ENCODE results near the gene TFEB. TPM values are rescaled to one million over a fixed set of nuclear protein-coding genes. Genes with fewer than 3 reads are reported as not detected.
A peak's percentile ranks its signal among the peaks of the same experiment; 100 is the strongest.

Gene TFEB
- total and polyA plus RNA-seq, 10 of the 15 experiments (the other 5 are each of a cell fraction or from before 2014, with no cell fraction given): 0.84 to 108 (median 60.8) TPM

DNA sequence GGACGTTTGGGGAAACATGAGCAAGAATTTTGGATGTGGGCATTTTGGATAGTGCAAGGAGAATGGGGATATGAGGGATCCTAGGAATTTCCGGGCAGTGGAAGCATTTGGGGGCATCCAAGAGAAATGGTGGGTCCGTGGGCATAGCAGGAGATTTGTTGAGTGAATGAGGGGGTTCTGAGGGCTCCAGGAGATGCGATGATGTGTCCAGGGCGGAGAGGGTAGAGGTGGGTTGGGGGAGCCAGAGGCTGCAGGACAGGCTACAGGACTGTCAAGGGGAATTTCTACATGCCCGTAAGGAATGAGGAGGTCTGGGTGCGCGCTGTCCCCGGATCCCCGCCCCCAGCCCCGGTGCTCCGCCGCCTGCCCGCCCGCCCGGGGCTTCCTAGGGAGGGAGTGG, 43.9 kb upstream of the TFEB start:
- POLR2A ChIA-PET: no interaction called here

More for the DNA sequence above, 43.9 kb upstream of the TFEB start:
- Histone ChIP-seq H4K20me1 (ENCODE audit: control insufficient read depth, insufficient read depth) (no peaks in the 10 kb centered on the region), H2AFZ (ENCODE audit: control insufficient read depth, low read depth, low read length) (peak overlapping the region; percentile 51), H3K27ac (ENCODE audit: control insufficient read depth, insufficient read depth) (no peak overlapping the region), H3K9ac (ENCODE audit: control insufficient read depth, insufficient read depth, low read length) (peak overlapping the region; percentile 72), H3K79me2 (ENCODE audit: control insufficient read depth, insufficient read depth, low read length) (no peaks in the 10 kb centered on the region), H3K9me3 (replicated peaks; ENCODE audit: control insufficient read depth, insufficient read depth, low read length) (no peaks in the 10 kb centered on the region), H3K4me3 (peak overlapping the region; percentile 67), H3K4me1 (ENCODE audit: control insufficient read depth, insufficient read depth, low read length) (peaks cover 13% of the 10 kb centered on the region), H3K36me3 (ENCODE audit: control insufficient read depth in 2 of 2, insufficient read depth in 2 of 2, low read length in 1 of 2) (peaks cover 0 to 3% of the 10 kb centered on the region in 2 experiments; a peak in 1 of 4 replicates), H3K27me3 (replicated peaks in 1 of 2; ENCODE audit: control insufficient read depth in 2 of 2, insufficient read depth in 2 of 2, low read length in 1 of 2) (no peaks in the 10 kb centered on the region), H3K4me2 (ENCODE audit: control insufficient read depth, insufficient read depth) (peak overlapping the region; percentile 89)
- ATAC-seq: no peak
- CTCF ChIA-PET: no interaction called here
- no peak for FAIRE-seq
- intact Hi-C loops (cut with micrococcal nuclease; ENCODE audit: unreplicated experiment) (loop anchor here (5.0 kb wide), 2 partner anchors 72 to 412 kb away; no protein-coding TSS in a partner anchor), in situ Hi-C loops (cut with MboI) (no loop called here)
- TF ChIP-seq ZNF24 (IDR thresholded peaks at IDR 0.05): no peak
- no peak for TF ChIP-seq KDM1A (IDR thresholded peaks at IDR 0.05; ENCODE audit: borderline replicate concordance)
- no peak for TF ChIP-seq NR2C2 (IDR thresholded peaks at IDR 0.05; ENCODE audit: borderline replicate concordance, control insufficient read depth, insufficient read length, low read depth)
- TF ChIP-seq NFYA (IDR thresholded peaks at IDR 0.05; ENCODE audit: borderline replicate concordance, low read depth, low read length): no peak
- no peak for TF ChIP-seq STAT1 (conservative IDR thresholded peaks at IDR 0.05)
- no peak for TF ChIP-seq NBN (IDR thresholded peaks at IDR 0.05)
- no peak for TF ChIP-seq IRF4 (IDR thresholded peaks at IDR 0.05; ENCODE audit: low read depth, low read length)
- no peak for TF ChIP-seq LARP7 (IDR thresholded peaks at IDR 0.05)
- no peak for TF ChIP-seq HDGF (IDR thresholded peaks at IDR 0.05)
- no peak for TF ChIP-seq ZNF207 (IDR thresholded peaks at IDR 0.05; ENCODE audit: borderline replicate concordance)
- no peak for TF ChIP-seq FOXM1 (IDR thresholded peaks at IDR 0.05; ENCODE audit: low read depth, low read length)
- no peak for TF ChIP-seq TCF3 (IDR thresholded peaks at IDR 0.05; ENCODE audit: borderline replicate concordance, insufficient read depth, low read depth, low read length)
- TF ChIP-seq IKZF2 (IDR thresholded peaks at IDR 0.05): no peak
- TF ChIP-seq SMAD1 (IDR thresholded peaks at IDR 0.05; ENCODE audit: low read depth, partially characterized antibody): no peak
- TF ChIP-seq EGR1 (IDR thresholded peaks at IDR 0.05; ENCODE audit: borderline replicate concordance in 1 of 2, low read depth in 2 of 2, low read length in 2 of 2): no peak
- TF ChIP-seq, protein P1, sequence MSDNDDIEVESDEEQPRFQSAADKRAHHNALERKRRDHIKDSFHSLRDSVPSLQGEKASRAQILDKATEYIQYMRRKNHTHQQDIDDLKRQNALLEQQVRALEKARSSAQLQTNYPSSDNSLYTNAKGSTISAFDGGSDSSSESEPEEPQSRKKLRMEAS (IDR thresholded peaks at IDR 0.05; ENCODE audit: low read depth, low read length): no peak
- TF ChIP-seq SREBF1 (IDR thresholded peaks at IDR 0.05; ENCODE audit: low read length): no peak
- TF ChIP-seq CBFB (IDR thresholded peaks at IDR 0.05; ENCODE audit: low read depth): no peak
- BruUV-seq (replicated peaks): no TSS peak
- SMC1A ChIA-PET (ENCODE audit: uncharacterized antibody, unreplicated experiment): interaction anchor here (0.6 kb wide), 1 partner anchor 266 kb away, joined by 3 read pairs; no protein-coding TSS in a partner anchor
- 7% methylated on average over 5 of the region's 16 CpGs for WGBS (ENCODE audit: insufficient coverage, insufficient replicate concordance, low lambda C conversion rate, missing lambda C conversion rate)
- no peak for DNase-seq (ENCODE audit: low read depth, low spot score)
- RAD21 ChIA-PET (ENCODE audit: unreplicated experiment): interaction anchor here (0.6 to 1.0 kb wide), 5 partner anchors 48 to 267 kb away, joined by 3 to 5 read pairs (median 4); no protein-coding TSS in a partner anchor

Data from GM12878 (cell line).